ENCODE measurements around the gene UBAP1. TPM values are rescaled to one million over a fixed set of nuclear protein-coding genes. Genes with fewer than 3 reads are reported as not detected.

The UBAP1 gene
- total and polyA plus RNA-seq, 9 of the 15 experiments (the other 6 are each of a cell fraction or from before 2014, with no cell fraction given), result 1.3 to 33.4 (median 16.5) TPM

DNA sequence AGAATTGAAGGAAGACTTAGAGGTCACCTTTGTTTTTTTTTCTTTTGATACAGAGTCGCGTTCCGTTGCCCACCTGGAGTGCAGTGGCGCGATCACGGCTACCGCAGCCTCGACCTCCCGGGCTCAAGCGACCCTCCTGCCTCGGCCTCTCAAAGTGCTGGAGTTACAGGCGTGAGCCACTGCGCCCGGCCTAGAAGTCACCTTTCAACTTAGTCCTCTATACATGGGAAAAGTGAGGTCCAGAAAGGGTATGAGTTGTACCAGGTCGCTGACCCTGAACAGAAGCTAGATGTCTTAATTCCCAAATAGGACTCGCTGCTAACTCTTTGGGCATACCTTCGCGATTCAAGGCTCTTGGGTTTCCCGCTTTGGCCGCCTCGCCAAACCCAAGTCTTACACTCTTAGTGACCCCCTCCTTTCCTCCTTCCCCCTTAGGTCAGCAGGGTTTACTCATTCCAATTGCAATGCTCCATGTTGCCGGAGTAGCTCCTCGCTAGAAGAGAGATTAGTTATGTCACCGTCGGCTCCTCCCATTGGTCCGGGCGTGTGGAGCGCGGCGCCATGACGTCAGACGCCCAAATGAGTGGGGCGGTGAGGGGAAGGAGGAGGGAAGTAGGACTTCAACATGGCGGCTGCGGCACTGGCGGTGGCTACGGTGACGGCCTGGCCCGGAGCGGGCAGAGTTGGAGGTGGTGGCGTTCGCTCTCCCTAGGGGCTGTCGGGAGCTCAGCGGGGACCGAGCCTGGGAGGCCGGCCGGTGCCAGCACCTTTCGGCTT lies at the start of gene UBAP1 (continued):
- TF ChIP-seq RBM15 (IDR thresholded peaks at IDR 0.05; ENCODE audit: insufficient read depth, low read length), result no peak
- peak in 1 of 2 experiments; percentile 59; a peak in 1 of 4 replicates for TF ChIP-seq CSDE1 (IDR thresholded peaks at IDR 0.05)
- peak; percentile 88; the same call in 1 of the 2 replicates for TF ChIP-seq VEZF1 (CRISPR knock-in tag; IDR thresholded peaks at IDR 0.05)
- TF ChIP-seq, protein P1, sequence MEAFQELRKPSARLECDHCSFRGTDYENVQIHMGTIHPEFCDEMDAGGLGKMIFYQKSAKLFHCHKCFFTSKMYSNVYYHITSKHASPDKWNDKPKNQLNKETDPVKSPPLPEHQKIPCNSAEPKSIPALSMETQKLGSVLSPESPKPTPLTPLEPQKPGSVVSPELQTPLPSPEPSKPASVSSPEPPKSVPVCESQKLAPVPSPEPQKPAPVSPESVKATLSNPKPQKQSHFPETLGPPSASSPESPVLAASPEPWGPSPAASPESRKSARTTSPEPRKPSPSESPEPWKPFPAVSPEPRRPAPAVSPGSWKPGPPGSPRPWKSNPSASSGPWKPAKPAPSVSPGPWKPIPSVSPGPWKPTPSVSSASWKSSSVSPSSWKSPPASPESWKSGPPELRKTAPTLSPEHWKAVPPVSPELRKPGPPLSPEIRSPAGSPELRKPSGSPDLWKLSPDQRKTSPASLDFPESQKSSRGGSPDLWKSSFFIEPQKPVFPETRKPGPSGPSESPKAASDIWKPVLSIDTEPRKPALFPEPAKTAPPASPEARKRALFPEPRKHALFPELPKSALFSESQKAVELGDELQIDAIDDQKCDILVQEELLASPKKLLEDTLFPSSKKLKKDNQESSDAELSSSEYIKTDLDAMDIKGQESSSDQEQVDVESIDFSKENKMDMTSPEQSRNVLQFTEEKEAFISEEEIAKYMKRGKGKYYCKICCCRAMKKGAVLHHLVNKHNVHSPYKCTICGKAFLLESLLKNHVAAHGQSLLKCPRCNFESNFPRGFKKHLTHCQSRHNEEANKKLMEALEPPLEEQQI (IDR thresholded peaks at IDR 0.05), result 0 out of 2 replicates have a peak, but pooled peaks have one; percentile 32
- peak; percentile 74 for TF ChIP-seq ZFX (CRISPR knock-in tag; IDR thresholded peaks at IDR 0.05)
- peak; percentile 90 for TF ChIP-seq SUPT5H (IDR thresholded peaks at IDR 0.05)
- peak; percentile 83 for TF ChIP-seq EP400 (IDR thresholded peaks at IDR 0.05)
- peak; percentile 34; the same call in 1 of the 2 replicates for TF ChIP-seq ATF1 (CRISPR knock-in tag; IDR thresholded peaks at IDR 0.05)
- TF ChIP-seq ATF1 (tag; IDR thresholded peaks at IDR 0.05), result peak; percentile 97
- no peak for TF ChIP-seq ZNF263 (CRISPR knock-in tag; IDR thresholded peaks at IDR 0.05; ENCODE audit: borderline replicate concordance)
- TF ChIP-seq, protein P2, sequence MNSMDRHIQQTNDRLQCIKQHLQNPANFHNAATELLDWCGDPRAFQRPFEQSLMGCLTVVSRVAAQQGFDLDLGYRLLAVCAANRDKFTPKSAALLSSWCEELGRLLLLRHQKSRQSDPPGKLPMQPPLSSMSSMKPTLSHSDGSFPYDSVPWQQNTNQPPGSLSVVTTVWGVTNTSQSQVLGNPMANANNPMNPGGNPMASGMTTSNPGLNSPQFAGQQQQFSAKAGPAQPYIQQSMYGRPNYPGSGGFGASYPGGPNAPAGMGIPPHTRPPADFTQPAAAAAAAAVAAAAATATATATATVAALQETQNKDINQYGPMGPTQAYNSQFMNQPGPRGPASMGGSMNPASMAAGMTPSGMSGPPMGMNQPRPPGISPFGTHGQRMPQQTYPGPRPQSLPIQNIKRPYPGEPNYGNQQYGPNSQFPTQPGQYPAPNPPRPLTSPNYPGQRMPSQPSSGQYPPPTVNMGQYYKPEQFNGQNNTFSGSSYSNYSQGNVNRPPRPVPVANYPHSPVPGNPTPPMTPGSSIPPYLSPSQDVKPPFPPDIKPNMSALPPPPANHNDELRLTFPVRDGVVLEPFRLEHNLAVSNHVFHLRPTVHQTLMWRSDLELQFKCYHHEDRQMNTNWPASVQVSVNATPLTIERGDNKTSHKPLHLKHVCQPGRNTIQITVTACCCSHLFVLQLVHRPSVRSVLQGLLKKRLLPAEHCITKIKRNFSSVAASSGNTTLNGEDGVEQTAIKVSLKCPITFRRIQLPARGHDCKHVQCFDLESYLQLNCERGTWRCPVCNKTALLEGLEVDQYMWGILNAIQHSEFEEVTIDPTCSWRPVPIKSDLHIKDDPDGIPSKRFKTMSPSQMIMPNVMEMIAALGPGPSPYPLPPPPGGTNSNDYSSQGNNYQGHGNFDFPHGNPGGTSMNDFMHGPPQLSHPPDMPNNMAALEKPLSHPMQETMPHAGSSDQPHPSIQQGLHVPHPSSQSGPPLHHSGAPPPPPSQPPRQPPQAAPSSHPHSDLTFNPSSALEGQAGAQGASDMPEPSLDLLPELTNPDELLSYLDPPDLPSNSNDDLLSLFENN (IDR thresholded peaks at IDR 0.05; ENCODE audit: low read depth in 2 of 2, low read length in 2 of 2), result peak in 1 of 2 experiments; percentile 50; a peak in 1 of 4 replicates
- TF ChIP-seq NCOA1 (IDR thresholded peaks at IDR 0.05; ENCODE audit: low read depth), result 0 out of 2 replicates have a peak, but pooled peaks have one; percentile 20
